ENCODE measurements around the gene DSEL.
A peak's percentile ranks its signal among the peaks of the same experiment; 100 is the strongest.

DSEL gene

GRCh38 chr18:67468038-67468437 lies 48.5 kb downstream of the DSEL start:
- TF ChIP-seq, protein P1, sequence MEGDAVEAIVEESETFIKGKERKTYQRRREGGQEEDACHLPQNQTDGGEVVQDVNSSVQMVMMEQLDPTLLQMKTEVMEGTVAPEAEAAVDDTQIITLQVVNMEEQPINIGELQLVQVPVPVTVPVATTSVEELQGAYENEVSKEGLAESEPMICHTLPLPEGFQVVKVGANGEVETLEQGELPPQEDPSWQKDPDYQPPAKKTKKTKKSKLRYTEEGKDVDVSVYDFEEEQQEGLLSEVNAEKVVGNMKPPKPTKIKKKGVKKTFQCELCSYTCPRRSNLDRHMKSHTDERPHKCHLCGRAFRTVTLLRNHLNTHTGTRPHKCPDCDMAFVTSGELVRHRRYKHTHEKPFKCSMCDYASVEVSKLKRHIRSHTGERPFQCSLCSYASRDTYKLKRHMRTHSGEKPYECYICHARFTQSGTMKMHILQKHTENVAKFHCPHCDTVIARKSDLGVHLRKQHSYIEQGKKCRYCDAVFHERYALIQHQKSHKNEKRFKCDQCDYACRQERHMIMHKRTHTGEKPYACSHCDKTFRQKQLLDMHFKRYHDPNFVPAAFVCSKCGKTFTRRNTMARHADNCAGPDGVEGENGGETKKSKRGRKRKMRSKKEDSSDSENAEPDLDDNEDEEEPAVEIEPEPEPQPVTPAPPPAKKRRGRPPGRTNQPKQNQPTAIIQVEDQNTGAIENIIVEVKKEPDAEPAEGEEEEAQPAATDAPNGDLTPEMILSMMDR (IDR thresholded peaks at IDR 0.05; ENCODE audit: borderline replicate concordance, extremely low read depth, low read length, poor library complexity, severe bottlenecking) = no peak
- no peak for TF ChIP-seq EZH2 (IDR thresholded peaks at IDR 0.05; ENCODE audit: borderline replicate concordance, low read depth, low read length, severe bottlenecking)
- ATAC-seq (ENCODE audit: insufficient read depth, low read depth) (no peak), DNase-seq (no peak)
- no peaks in the 10 kb centered on the region for H3K79me2 ChIP-seq (ENCODE audit: insufficient read depth, low read length)
- no peak overlapping the region for H3K4me2 ChIP-seq (ENCODE audit: insufficient read depth, low read length)
- H4K20me1 ChIP-seq (ENCODE audit: insufficient read depth, low read length) = no peaks in the 10 kb centered on the region
- H3K4me1 ChIP-seq (ENCODE audit: insufficient read depth, low read length) = no peaks in the 10 kb centered on the region
- no peaks in the 10 kb centered on the region for H3K36me3 ChIP-seq (ENCODE audit: insufficient read depth, low read length)
- H3K27ac ChIP-seq (ENCODE audit: low read length) = no peak overlapping the region
- H3K4me3 ChIP-seq (ENCODE audit: low read depth in 1 of 2, low read length in 2 of 2) = no peak overlapping the region
- no peaks in the 10 kb centered on the region for H3K9me3 ChIP-seq (ENCODE audit: insufficient read depth, low read length, severe bottlenecking)
- H3K9ac ChIP-seq (ENCODE audit: low read depth, low read length) = no peak overlapping the region
- no peak overlapping the region for H2AFZ ChIP-seq (ENCODE audit: low read depth, low read length)
- H3K27me3 ChIP-seq (ENCODE audit: insufficient read depth, low read length, poor library complexity) = no peaks in the 10 kb centered on the region

- H3K27ac ChIP-seq (ENCODE audit: low read length) = no peak overlapping the region
- H3K4me2 ChIP-seq (ENCODE audit: insufficient read depth, low read length) = no peak overlapping the region
- H4K20me1 ChIP-seq (ENCODE audit: insufficient read depth, low read length) = no peaks in the 10 kb centered on the region
- no peak for TF ChIP-seq EZH2 (IDR thresholded peaks at IDR 0.05; ENCODE audit: borderline replicate concordance, low read depth, low read length, severe bottlenecking)
- TF ChIP-seq, protein P1 (IDR thresholded peaks at IDR 0.05; ENCODE audit: borderline replicate concordance, extremely low read depth, low read length, poor library complexity, severe bottlenecking) = no peak
- DNase-seq (no peak), ATAC-seq (ENCODE audit: insufficient read depth, low read depth) (no peak)
- H3K9me3 ChIP-seq (ENCODE audit: insufficient read depth, low read length, severe bottlenecking) = no peaks in the 10 kb centered on the region
- H3K36me3 ChIP-seq (ENCODE audit: insufficient read depth, low read length) = no peaks in the 10 kb centered on the region
- no peaks in the 10 kb centered on the region for H3K27me3 ChIP-seq (ENCODE audit: insufficient read depth, low read length, poor library complexity)
- H3K4me3 ChIP-seq (ENCODE audit: low read depth in 1 of 2, low read length in 2 of 2) = no peak overlapping the region
- no peaks in the 10 kb centered on the region for H3K4me1 ChIP-seq (ENCODE audit: insufficient read depth, low read length)
- H3K9ac ChIP-seq (ENCODE audit: low read depth, low read length) = no peak overlapping the region
- H3K79me2 ChIP-seq (ENCODE audit: insufficient read depth, low read length) = no peaks in the 10 kb centered on the region
- H2AFZ ChIP-seq (ENCODE audit: low read depth, low read length) = no peak overlapping the region
Observed at GRCh38 chr18:67467188-67467587, 49.3 kb downstream of the DSEL start.

DNA sequence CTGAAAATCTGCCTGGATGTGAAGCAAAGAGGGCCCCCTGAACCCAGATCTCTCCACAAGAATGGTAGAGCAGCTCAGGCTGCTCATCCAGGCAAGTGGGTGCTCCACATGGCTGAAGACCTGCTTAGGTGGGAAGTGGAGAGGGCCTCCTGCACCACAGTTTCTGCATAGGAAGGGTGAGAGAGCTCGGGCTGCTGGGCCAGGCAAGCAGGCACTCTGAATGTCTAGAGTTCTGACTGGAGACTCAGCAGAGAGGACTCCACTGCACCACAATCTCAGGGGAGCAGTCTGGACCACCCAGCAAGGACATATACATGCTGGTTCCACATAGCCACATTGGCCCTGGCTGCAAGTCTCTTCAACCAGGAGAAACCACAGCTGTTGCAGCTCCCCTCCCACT lies 52.0 kb downstream of the DSEL start:
- H4K20me1 ChIP-seq (ENCODE audit: insufficient read depth, low read length) = no peaks in the 10 kb centered on the region
- H3K27ac ChIP-seq (ENCODE audit: low read length) = no peak overlapping the region
- H2AFZ ChIP-seq (ENCODE audit: low read depth, low read length) = no peak overlapping the region
- H3K36me3 ChIP-seq (ENCODE audit: insufficient read depth, low read length) = no peaks in the 10 kb centered on the region
- H3K79me2 ChIP-seq (ENCODE audit: insufficient read depth, low read length) = no peaks in the 10 kb centered on the region
- no peak for TF ChIP-seq EZH2 (IDR thresholded peaks at IDR 0.05; ENCODE audit: borderline replicate concordance, low read depth, low read length, severe bottlenecking)
- TF ChIP-seq, protein P1 (IDR thresholded peaks at IDR 0.05; ENCODE audit: borderline replicate concordance, extremely low read depth, low read length, poor library complexity, severe bottlenecking) = no peak
- H3K4me2 ChIP-seq (ENCODE audit: insufficient read depth, low read length) = no peak overlapping the region
- H3K9me3 ChIP-seq (ENCODE audit: insufficient read depth, low read length, severe bottlenecking) = no peaks in the 10 kb centered on the region
- ATAC-seq (ENCODE audit: insufficient read depth, low read depth) (no peak), DNase-seq (no peak)
- no peak overlapping the region for H3K9ac ChIP-seq (ENCODE audit: low read depth, low read length)
- no peaks in the 10 kb centered on the region for H3K4me1 ChIP-seq (ENCODE audit: insufficient read depth, low read length)
- H3K27me3 ChIP-seq (ENCODE audit: insufficient read depth, low read length, poor library complexity) = no peaks in the 10 kb centered on the region
- H3K4me3 ChIP-seq (ENCODE audit: low read depth in 1 of 2, low read length in 2 of 2) = no peak overlapping the region

DNA sequence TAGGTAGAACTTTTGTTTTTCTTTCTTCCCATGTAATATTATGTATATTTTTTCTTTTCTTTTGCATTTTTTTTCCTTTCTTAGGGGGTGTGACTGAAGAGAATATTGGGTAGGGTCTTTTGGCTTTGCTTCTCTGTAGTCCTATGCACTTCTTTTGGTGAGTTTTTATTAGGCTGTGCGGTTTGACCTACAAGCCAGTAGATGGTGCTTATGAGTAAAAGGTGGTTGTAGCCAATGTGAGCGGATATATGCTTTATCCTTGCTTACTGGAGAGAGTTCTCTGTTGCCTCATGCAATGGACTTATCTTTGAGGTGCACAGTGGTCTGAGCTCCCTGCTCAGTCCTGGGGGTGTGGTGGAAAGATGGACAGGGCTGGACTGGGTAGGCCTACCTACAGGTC lies 52.7 kb downstream of the DSEL start:
- ATAC-seq (ENCODE audit: insufficient read depth, low read depth) (no peak), DNase-seq (no peak)
- Histone ChIP-seq H2AFZ (ENCODE audit: low read depth, low read length) (no peak overlapping the region), H3K27ac (ENCODE audit: low read length) (no peak overlapping the region), H3K79me2 (ENCODE audit: insufficient read depth, low read length) (no peaks in the 10 kb centered on the region), H3K4me2 (ENCODE audit: insufficient read depth, low read length) (no peak overlapping the region), H3K36me3 (ENCODE audit: insufficient read depth, low read length) (no peaks in the 10 kb centered on the region), H3K27me3 (ENCODE audit: insufficient read depth, low read length, poor library complexity) (no peaks in the 10 kb centered on the region), H4K20me1 (ENCODE audit: insufficient read depth, low read length) (no peaks in the 10 kb centered on the region), H3K4me1 (ENCODE audit: insufficient read depth, low read length) (no peaks in the 10 kb centered on the region), H3K4me3 (ENCODE audit: low read depth in 1 of 2, low read length in 2 of 2) (no peak overlapping the region), H3K9me3 (ENCODE audit: insufficient read depth, low read length, severe bottlenecking) (no peaks in the 10 kb centered on the region), H3K9ac (ENCODE audit: low read depth, low read length) (no peak overlapping the region)
- TF ChIP-seq EZH2 (IDR thresholded peaks at IDR 0.05; ENCODE audit: borderline replicate concordance, low read depth, low read length, severe bottlenecking) = no peak
- TF ChIP-seq, protein P1 (IDR thresholded peaks at IDR 0.05; ENCODE audit: borderline replicate concordance, extremely low read depth, low read length, poor library complexity, severe bottlenecking) = peak; percentile 10

All from DND-41 (cell line).